GM11168 (cell line): Measurements from ENCODE around the gene CCDC97.
"Not testable (repeated sequence)": the region's sequence is repeated elsewhere in the genome, so short reads cannot be mapped to it uniquely, and the experiment has no call there.

Source experiments
- in situ Hi-C: fragments of 300-500 bp; cut with MboI; formaldehyde crosslinking; loops from one replicate; pipeline ENCODE4 v1.12.0; 2022; ENCODE audit warnings: low sequenced_read_pairs; ENCODE audit not compliant: unreplicated experiment

The CCDC97 gene

DNA sequence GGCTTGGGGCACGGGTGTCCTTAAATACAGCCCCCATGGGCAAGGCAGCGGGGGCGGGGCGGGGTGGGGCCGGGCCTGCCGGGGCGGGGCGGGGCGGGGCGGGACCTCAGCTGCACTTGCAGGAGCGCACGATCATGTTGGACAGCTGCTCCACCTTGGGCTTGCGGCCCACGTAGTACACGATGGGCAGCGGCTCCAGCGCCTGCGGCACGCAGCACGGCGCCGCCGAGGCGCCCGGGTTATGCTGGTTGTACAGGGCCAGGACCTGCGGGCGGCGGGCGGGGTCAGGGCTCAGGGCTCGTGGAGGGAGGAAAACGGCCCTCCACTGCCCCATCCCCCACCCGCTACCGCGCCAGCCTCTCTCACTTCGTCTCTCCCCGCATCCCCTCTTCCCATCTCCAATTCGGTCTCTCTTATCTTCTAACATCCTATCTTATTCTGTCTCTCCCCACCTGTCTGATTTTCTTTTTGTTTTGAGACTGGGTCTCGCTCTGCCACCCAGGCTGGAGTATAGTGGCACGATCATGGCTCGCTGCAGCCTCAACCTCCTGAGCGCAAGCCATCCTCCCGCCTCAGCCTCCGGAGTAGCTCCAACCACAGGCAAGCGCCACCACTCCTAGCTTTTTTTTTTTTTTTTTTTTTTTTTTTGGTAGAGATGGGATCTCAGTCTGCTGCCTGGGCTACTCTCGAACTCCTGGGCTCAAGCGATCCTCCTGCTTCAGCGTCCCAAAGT lies 21.1 kb downstream of the CCDC97 start:
- in situ Hi-C loops, result no loop called here

- in situ Hi-C loops, result no loop called here
These were observed 22.0 kb downstream of the CCDC97 start for GRCh38 chr19:41332000-41332399.

DNA sequence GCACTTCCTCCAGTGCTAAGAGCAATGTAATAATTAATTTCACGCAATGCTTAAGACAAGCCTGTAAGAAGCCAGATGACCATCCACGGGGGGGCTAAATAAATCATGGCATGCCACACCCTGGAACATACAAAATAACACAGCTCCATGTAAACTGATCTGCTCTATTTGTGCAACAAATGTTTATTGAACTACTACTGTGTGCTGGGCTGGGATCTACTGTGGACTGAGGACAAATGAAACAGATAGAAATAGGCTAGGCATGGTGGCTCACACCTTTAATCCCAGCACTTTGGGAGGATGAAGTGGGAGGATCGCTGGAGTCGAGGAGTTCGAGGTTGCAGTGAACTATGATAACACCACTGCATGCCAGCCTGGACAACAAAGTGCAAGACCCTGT lies 22.5 kb downstream of the CCDC97 start:
- in situ Hi-C loops, result no loop called here

DNA sequence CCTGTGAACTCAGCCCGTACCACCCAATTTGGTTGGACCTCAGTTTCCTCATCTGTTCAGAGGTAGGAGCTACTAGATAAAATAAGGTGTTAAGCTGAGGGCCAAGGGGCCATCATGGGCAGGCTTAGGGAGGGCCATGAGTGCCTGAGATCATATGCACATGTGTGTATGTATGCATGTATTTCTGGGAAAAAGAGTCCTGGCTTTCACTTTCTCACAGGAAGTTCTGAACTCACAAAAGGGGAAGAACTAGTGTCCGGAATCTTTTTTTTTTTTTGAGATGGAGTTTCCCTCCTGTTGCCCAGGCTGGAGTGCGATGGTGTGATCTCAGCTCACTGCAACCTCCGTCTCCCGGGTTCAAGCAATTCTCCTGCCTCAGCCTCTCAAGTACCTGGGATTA lies 24.8 kb downstream of the CCDC97 start:
- in situ Hi-C loops, result no loop called here

DNA sequence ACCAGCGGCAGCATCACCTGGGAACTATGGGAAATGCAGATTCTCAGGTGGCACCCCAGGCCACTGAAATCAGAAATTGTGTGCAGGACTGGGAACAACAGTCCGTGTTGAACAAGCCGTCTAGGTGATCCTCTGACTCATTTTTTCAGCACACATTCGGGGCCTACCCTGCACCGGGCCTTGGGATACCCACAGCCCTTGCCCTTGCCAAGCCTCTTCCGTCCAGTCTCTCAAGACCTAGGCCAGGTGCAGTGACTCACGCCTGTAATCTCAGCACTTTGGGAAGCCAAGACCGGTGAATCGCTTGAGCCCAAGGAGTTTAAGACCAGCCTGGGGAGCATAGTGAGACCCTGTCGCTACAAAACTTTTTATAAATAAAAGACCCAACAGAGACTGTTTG lies 25.5 kb downstream of the CCDC97 start:
- in situ Hi-C loops, result no loop called here

GRCh38 chr19:41339936-41340335 lies 30.0 kb downstream of the CCDC97 start:
- in situ Hi-C loops, result no loop called here

DNA sequence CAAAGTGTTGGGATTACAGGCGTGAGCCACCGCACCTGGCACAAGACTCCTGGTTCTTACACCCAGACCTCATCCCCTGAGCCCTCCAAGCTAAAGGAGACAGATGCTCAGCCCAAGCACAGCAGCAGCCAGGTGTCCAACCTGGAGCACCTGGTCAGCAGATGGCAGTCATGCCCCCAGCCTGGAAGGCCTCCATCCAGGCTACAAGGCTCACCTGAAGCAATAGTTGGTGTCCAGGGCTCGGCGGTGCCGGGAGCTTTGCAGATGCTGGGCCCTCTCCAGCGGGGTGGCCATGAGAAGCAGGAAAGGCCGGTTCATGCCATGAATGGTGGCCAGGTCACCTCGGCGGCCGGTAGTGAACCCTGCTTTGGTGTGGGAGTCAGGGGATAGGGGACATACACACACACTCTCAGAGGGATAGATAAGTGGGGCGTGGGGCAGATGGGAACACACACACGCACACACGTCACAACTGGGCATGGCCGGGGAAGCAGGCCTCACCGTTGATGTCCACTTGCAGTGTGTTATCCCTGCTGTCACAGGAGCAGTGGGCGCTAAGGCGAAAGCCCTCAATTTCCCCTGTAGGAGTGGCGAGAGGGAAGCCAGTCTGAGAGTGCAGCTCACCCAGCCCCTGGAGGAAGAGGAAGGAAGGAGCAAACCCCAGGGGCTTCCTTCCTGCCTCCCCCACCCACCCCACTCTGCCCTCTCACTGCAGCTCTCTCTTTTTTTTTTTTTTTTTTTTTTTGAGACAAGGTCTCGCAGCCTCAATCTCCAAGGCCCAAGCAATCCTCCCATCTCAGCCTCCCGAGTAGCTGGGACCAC lies 31.9 kb downstream of the CCDC97 start:
- in situ Hi-C loops, result no loop called here

DNA sequence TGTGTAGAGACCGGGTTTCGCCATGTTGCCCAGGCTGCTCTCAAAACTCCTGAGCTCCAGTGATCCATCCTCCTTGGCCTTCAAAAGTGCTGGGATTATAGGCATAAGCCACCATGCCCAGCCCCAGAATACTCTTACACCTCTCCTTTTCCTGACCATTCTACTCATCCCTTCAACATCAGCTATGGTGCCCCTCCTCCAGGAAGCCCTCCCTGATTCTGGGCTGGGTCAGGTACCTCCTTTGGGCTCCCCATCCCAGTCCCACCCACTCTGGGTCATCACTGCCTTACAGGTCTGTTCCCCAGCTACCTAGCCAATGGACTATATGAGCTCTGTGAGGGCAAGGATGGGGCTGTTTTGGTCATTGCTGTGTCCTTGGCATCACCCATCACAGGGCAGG lies 34.2 kb downstream of the CCDC97 start:
- in situ Hi-C loops, result no loop called here

DNA sequence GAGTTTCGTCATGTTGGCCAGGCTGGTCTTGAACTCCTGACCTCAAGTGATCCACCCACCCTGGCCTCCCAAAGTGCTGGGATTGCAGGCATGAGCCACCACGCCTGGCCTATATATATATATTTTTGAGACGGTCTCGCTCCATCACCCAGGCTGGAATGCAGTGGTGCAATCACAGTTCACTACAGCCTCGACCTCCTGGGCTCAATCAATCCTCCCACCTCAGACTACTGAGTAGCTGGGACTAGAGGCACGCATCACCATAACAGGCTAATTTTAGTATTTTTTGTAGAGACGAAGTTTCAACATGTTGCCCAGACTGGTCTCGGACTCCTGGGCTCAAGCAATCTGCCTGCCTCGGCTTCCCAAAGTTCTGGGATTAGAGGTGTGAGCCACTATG lies 36.9 kb downstream of the CCDC97 start:
- in situ Hi-C loops, result not testable (repeated sequence)

GRCh38 chr19:41350735-41351338 lies 40.9 kb downstream of the CCDC97 start:
- in situ Hi-C loops, result no loop called here

DNA sequence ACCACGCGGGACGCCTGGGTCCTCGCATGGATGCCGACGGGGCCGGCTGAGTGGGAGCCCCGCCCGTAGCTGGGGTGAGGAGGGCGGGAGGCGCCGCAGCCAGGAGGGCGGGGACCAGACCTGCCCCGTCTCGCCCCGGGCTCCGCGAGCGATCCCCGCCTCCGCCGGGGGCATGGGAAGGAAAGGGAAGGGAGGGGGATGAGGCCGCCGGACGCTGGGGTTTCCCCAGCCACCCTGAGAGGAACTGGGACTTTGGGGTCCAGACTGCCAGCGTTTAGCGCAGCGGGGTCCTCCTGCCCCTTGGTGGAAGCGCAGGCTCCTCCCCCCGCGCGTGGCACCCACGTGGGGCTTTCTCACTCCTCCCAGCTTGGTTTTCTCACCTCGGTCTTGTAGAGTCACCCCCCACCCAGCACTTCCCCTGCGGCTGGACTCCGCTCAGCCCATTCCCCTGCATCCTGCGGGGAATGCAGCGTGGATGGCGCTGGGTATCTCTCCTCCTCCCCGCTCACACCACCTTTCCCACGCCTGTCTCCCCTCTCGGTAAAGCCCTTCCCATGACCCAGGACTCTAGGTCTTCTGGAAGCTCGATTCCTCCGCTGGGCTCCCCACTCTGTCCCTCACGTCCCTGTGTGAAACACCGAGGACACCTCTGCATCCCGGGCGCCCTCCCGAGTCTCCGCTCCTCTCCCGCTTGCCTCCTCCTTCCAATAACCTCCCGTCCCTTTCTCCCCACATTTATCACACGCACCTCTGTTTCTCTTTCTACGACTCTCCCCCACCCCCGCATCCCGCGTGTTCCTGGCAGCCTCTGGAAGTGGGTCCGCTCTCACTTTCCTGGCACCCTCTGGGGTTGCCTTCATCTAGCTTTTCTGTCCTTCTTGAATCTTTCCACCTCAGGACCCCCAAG lies 41.6 kb downstream of the CCDC97 start:
- in situ Hi-C loops, result no loop called here

DNA sequence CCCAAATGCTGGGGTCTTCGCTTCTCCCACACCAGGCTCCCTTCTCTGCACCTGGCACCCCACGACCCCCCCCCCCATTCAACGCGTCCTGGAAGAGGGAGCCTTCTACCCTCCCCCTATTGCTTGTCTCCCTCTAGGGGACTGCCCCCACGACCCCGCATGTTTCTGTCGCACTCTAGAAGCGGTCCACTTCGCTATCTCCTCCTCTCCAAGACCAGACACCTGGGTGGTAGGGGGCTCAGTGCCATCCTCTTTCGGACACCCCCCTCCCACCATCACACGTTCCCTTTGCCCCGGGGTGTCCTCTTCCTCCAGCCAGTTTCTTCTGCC lies 42.3 kb downstream of the CCDC97 start:
- in situ Hi-C loops, result no loop called here

- in situ Hi-C loops, result no loop called here
These were observed 42.9 kb downstream of the CCDC97 start for GRCh38 chr19:41352609-41353465.

- in situ Hi-C loops, result no loop called here
These were observed 43.7 kb downstream of the CCDC97 start, which contains the start of gene TGFB1 for GRCh38 chr19:41353466-41354342. Gene TGFB1, minus strand, starts transcription at chr19:41353922. Its CDS starts 878 bp downstream, at chr19:41353044.

- in situ Hi-C loops, result no loop called here
These were observed 44.5 kb downstream of the CCDC97 start for GRCh38 chr19:41354343-41354953.

DNA sequence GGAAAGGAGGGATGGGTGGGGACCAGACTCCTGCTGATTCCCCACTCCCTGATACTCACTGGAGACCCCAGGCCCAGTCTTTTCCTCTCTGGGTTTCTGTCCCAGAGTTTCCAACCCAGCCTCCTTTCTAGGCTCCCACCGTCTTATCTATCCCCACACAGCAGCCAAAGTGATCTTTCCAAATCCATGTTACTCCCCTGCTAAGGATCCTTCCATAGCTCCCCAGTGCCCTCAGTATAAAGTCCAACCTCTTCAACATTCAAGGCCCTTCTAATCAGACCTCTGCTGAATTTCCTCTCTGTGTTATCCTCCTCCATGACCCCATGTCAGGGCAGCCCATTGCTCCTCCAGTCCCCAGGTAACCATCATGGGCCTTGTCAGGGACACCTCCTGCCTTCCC lies 45.1 kb downstream of the CCDC97 start:
- in situ Hi-C loops, result no loop called here

- in situ Hi-C loops, result no loop called here
These were observed 45.8 kb downstream of the CCDC97 start for GRCh38 chr19:41355802-41356201.
